Thymus (tissue), 11 donors: ENCODE data around the gene SPATA7. TPM values are rescaled to one million over a fixed set of nuclear protein-coding genes. Genes with fewer than 3 reads are reported as not detected.

Source experiments
- DNase-seq, 9 donors: peaks; one replicate each; pipeline ENCODE4 v3.0.0-alpha.2; 2013; ENCODE audit warnings: low spot score in 9 of 9, low read depth in 6 of 9, missing footprints in 1 of 9
- H3K27ac ChIP-seq, 2 donors: one replicate each; pipeline ENCODE4 v1.5.1; 2013; ENCODE audit warnings: control low read depth in 1 of 2, low read depth in 1 of 2, low read length in 1 of 2, mild to moderate bottlenecking in 1 of 2, moderate library complexity in 1 of 2
- H3K27me3 ChIP-seq, 2 donors: one replicate each; pipeline ENCODE4 v1.5.1; 2013; ENCODE audit warnings: low read length in 1 of 2; ENCODE audit not compliant: control insufficient read depth in 2 of 2, insufficient read depth in 1 of 2
- H3K36me3 ChIP-seq, 2 donors: one replicate each; pipeline ENCODE4 v1.5.1; 2013; ENCODE audit warnings: low read length in 1 of 2, mild to moderate bottlenecking in 1 of 2, moderate library complexity in 1 of 2; ENCODE audit not compliant: control insufficient read depth in 2 of 2, insufficient read depth in 2 of 2
- H3K4me1 ChIP-seq, 2 donors: one replicate each; pipeline ENCODE4 v1.5.1; 2013; ENCODE audit warnings: low read length in 2 of 2; ENCODE audit not compliant: control insufficient read depth in 2 of 2, insufficient read depth in 2 of 2
- H3K4me3 ChIP-seq, 2 donors: one replicate each; pipeline ENCODE4 v1.5.1; 2013; ENCODE audit warnings: low read length in 2 of 2, control low read depth in 1 of 2, mild to moderate bottlenecking in 1 of 2
- H3K9me3 ChIP-seq, 2 donors: one replicate each; pipeline ENCODE4 v1.5.1; 2013; ENCODE audit warnings: low read length in 1 of 2, mild to moderate bottlenecking in 1 of 2; ENCODE audit not compliant: control insufficient read depth in 2 of 2, insufficient read depth in 1 of 2
- WGBS: extraction: QIAGEN DNeasy Blood & Tissue Kit; methylation state at CpG from one replicate; pipeline ENCODE4 v1.1.7; 2013; 5-methylcytosine and 5-hydroxymethylcytosine counted together
- polyA plus RNA-seq: library from polyadenylated mRNA; stranded (reverse); fragments of 200-250 nt; gene quantifications from one replicate; pipeline ENCODE4 v1.2.3, GENCODE V29; 2013
- total RNA-seq: library from RNA; stranded (reverse); fragments of 120-200 nt; gene quantifications from one replicate; pipeline ENCODE4 v1.2.4, GENCODE V29; 2013
- donor health status: healthy.

The SPATA7 gene
- total and polyA plus RNA-seq, 2 donors, result 7.2 to 8.4 TPM

GRCh38 chr14:88473791-88474190 lies 88.3 kb downstream of the SPATA7 start:
- no peak overlapping the region for H3K27ac ChIP-seq
- no peaks in the 10 kb centered on the region for H3K4me1 ChIP-seq
- no peaks in the 10 kb centered on the region for H3K27me3 ChIP-seq
- WGBS, result 95% methylated on average over 1 of the region's 1 CpG
- H3K4me3 ChIP-seq, result no peak overlapping the region
- H3K9me3 ChIP-seq, result no peaks in the 10 kb centered on the region
- no peak for DNase-seq
- no peaks in the 10 kb centered on the region for H3K36me3 ChIP-seq

- no peak overlapping the region for H3K27ac ChIP-seq
- H3K4me3 ChIP-seq, result no peak overlapping the region
- H3K4me1 ChIP-seq, result no peaks in the 10 kb centered on the region
- no peak for DNase-seq
- H3K9me3 ChIP-seq, result peaks cover 0 to 4% of the 10 kb centered on the region in 2 donors
- H3K36me3 ChIP-seq, result no peaks in the 10 kb centered on the region
- no peaks in the 10 kb centered on the region for H3K27me3 ChIP-seq
- 83% methylated on average over 7 of the region's 7 CpGs for WGBS
Measured at GRCh38 chr14:88476214-88476774, 90.8 kb downstream of the SPATA7 start.

- peaks cover 0 to 4% of the 10 kb centered on the region in 2 donors for H3K9me3 ChIP-seq
- H3K27me3 ChIP-seq, result no peaks in the 10 kb centered on the region
- WGBS, result 100% methylated on average over 2 of the region's 2 CpGs
- no peak for DNase-seq
- H3K36me3 ChIP-seq, result no peaks in the 10 kb centered on the region
- no peak overlapping the region for H3K4me3 ChIP-seq
- no peaks in the 10 kb centered on the region for H3K4me1 ChIP-seq
- no peak overlapping the region for H3K27ac ChIP-seq
Measured at GRCh38 chr14:88476825-88477224, 91.4 kb downstream of the SPATA7 start.

GRCh38 chr14:88477513-88478250 lies 92.2 kb downstream of the SPATA7 start:
- DNase-seq, result no peak
- Histone ChIP-seq H3K4me3 (no peak overlapping the region), H3K27ac (no peak overlapping the region), H3K27me3 (no peaks in the 10 kb centered on the region), H3K9me3 (peaks cover 0 to 4% of the 10 kb centered on the region in 2 donors), H3K4me1 (no peaks in the 10 kb centered on the region), H3K36me3 (no peaks in the 10 kb centered on the region)
- WGBS, result 97% methylated on average over 6 of the region's 6 CpGs

GRCh38 chr14:88478931-88479330 lies 93.5 kb downstream of the SPATA7 start:
- DNase-seq, result no peak
- no peaks in the 10 kb centered on the region for H3K27me3 ChIP-seq
- no peaks in the 10 kb centered on the region for H3K36me3 ChIP-seq
- no peak overlapping the region for H3K27ac ChIP-seq
- H3K4me3 ChIP-seq, result no peak overlapping the region
- peaks cover 0 to 4% of the 10 kb centered on the region in 2 donors for H3K9me3 ChIP-seq
- H3K4me1 ChIP-seq, result no peaks in the 10 kb centered on the region
- WGBS, result 98% methylated on average over 36 of the region's 36 CpGs

GRCh38 chr14:88479574-88479987 lies 94.1 kb downstream of the SPATA7 start:
- 91% methylated on average over 40 of the region's 40 CpGs for whole genome bisulfite sequencing
- H3K36me3 ChIP-seq, result no peaks in the 10 kb centered on the region
- H3K9me3 ChIP-seq, result peaks cover 0 to 4% of the 10 kb centered on the region in 2 donors
- no peak overlapping the region for H3K27ac ChIP-seq
- no peak for DNase-seq
- H3K4me3 ChIP-seq, result no peak overlapping the region
- H3K4me1 ChIP-seq, result no peaks in the 10 kb centered on the region
- no peaks in the 10 kb centered on the region for H3K27me3 ChIP-seq

- H3K36me3 ChIP-seq, result no peaks in the 10 kb centered on the region
- H3K27ac ChIP-seq, result no peak overlapping the region
- no peaks in the 10 kb centered on the region for H3K27me3 ChIP-seq
- H3K9me3 ChIP-seq, result peaks cover 0 to 4% of the 10 kb centered on the region in 2 donors
- no peak overlapping the region for H3K4me3 ChIP-seq
- no peak for DNase-seq
- 87% methylated on average over 2 of the region's 2 CpGs for WGBS
- H3K4me1 ChIP-seq, result no peaks in the 10 kb centered on the region
Measured at GRCh38 chr14:88481059-88481458, 95.6 kb downstream of the SPATA7 start.

- H3K27me3 ChIP-seq, result no peaks in the 10 kb centered on the region
- H3K9me3 ChIP-seq, result peaks cover 0 to 4% of the 10 kb centered on the region in 2 donors
- no peaks in the 10 kb centered on the region for H3K36me3 ChIP-seq
- no peaks in the 10 kb centered on the region for H3K4me1 ChIP-seq
- no peak for DNase-seq
- 95% methylated on average over 7 of the region's 7 CpGs for WGBS
- no peak overlapping the region for H3K4me3 ChIP-seq
- no peak overlapping the region for H3K27ac ChIP-seq
Measured at GRCh38 chr14:88481794-88482193, 96.3 kb downstream of the SPATA7 start.

- WGBS, result 94% methylated on average over 3 of the region's 3 CpGs
Measured at GRCh38 chr14:88482524-88482923, 97.1 kb downstream of the SPATA7 start.

More at GRCh38 chr14:88482524-88482923, 97.1 kb downstream of the SPATA7 start:
- H3K27me3 ChIP-seq, result no peaks in the 10 kb centered on the region
- H3K4me1 ChIP-seq, result no peaks in the 10 kb centered on the region
- peaks cover 0 to 4% of the 10 kb centered on the region in 2 donors for H3K9me3 ChIP-seq
- DNase-seq, result no peak
- H3K36me3 ChIP-seq, result no peaks in the 10 kb centered on the region
- H3K4me3 ChIP-seq, result no peak overlapping the region
- H3K27ac ChIP-seq, result no peak overlapping the region
